ENCODE measurements around the gene CIP2A. TPM values are rescaled to one million over a fixed set of nuclear protein-coding genes. Genes with fewer than 3 reads are reported as not detected.

The CIP2A gene
- total and polyA plus RNA-seq, 2 of the 8 experiments (the other 6 are each of a cell fraction or from before 2014, with no cell fraction given): 11.9 to 38.0 TPM

DNA sequence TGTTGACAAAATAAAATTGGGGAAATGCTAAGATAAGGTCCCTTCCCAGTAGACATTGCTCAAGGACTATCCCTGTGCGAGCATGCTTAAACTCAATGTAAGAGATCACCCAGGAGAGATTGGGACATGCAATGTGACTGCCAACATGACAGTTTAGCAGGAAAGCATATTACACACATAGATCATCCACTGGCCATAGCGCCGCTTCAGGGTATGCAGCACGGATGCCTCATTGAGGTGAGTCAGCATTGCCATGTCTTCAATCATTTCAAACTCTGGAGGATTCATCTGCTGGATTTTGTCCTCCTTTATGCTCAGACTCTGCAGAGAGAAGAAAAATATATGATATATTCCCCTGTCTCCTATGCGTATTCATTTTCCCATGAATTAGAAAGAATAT lies 87.7 kb downstream of the CIP2A start (continued):
- TF ChIP-seq BRCA1 (IDR thresholded peaks at IDR 0.05; ENCODE audit: low read depth, low read length): no peak
- no peak for TF ChIP-seq CBX8 (IDR thresholded peaks at IDR 0.05; ENCODE audit: borderline replicate concordance, low read depth, low read length)
- TF ChIP-seq SP2 (IDR thresholded peaks at IDR 0.05; ENCODE audit: low read length): no peak
- TF ChIP-seq EP300 (IDR thresholded peaks at IDR 0.05; ENCODE audit: borderline replicate concordance in 1 of 2, low read depth in 2 of 2, low read length in 2 of 2): no peak
